NCI-H1105 (cell line): Measurements from ENCODE around the gene SULT2B1.
A peak's percentile ranks its signal among the peaks of the same experiment; 100 is the strongest.
"Not testable (repeated sequence)": the region's sequence is repeated elsewhere in the genome, so short reads cannot be mapped to it uniquely, and the experiment has no call there.

Source experiments
- DNase-seq: peaks from one replicate; lab custom pipeline; 2025; lab: John Stamatoyannopoulos, UW

SULT2B1 gene

DNA sequence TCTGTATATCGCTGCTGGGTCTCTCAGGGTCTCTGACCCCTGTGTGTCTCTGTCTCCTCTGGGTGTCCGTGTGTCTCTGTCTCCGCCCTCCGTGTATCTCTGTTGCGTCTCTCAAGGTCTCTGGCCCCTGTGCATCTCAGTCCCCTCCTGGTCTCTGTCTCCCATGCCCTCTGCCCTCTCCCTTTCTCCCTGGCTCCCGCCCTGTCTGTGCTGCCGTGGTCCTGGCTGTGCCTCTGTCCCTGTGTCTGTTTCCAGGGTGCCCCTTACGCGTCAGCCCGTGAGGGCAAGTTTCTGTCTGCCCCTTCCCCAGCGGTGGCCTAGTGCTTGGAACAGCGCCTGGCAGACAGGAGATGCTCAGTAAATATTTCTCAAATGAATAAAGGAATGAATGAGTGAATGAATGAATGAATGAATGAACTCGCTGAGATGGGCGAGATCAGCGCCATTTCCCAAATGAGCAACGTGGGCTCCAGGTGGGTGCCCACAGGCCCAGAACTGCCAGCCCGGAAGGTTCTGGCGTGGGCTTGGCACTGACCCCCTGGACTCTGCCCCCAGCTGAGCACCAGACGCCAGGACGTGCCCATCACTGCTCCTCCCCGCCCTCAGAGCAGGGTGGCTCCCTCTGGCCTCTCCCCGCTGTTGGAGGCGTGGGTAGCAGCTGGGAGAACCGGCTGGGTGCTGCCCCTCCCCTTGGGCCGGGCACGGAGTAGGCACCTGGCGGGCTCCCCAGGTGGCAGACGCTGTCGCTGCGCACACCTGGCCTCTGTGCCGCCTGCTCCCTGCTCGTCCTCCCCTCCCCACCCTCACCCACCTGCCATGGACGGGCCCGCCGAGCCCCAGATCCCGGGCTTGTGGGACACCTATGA is at the start of gene SULT2B1:
SULT2B1 (plus strand) TSS at position 736 of the 866 bp plus-strand sequence; CDS start at position 817, 81 bp downstream.
- DNase-seq, result peak; percentile 93

DNA sequence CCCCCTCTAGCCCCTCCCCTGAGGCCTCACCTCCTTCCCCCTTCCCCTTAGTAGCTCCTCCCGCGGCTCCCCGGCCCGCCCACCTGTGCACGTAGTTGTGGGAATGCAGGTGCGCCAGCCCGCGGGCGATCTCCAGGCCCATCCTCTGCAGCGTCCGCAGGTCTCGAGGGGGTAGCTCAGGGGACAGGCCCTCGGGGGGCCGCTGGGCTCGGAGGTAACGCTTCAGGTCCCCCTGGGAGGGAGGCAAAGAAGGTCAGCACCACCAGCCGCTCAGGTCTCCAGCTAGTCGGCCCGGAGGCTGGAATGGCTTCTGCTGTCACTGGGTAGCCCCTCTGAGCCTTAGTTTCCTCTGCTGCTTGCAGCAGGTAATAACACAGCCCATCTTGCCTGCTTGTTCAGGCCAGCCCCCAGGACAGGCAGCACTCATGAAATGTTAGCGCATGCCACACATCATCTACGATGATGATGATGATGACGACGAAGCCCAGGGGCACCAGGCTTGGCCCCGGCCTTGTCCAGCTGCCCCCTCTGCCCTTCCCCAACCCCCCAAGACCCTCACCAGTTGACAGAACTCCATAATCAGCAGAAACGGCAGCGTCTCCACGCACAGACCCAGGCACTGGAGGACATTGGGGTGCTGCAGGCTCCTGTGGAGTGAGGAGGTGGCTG is 49.5 kb upstream of the SULT2B1 start:
- DNase-seq, result no peak

DNA sequence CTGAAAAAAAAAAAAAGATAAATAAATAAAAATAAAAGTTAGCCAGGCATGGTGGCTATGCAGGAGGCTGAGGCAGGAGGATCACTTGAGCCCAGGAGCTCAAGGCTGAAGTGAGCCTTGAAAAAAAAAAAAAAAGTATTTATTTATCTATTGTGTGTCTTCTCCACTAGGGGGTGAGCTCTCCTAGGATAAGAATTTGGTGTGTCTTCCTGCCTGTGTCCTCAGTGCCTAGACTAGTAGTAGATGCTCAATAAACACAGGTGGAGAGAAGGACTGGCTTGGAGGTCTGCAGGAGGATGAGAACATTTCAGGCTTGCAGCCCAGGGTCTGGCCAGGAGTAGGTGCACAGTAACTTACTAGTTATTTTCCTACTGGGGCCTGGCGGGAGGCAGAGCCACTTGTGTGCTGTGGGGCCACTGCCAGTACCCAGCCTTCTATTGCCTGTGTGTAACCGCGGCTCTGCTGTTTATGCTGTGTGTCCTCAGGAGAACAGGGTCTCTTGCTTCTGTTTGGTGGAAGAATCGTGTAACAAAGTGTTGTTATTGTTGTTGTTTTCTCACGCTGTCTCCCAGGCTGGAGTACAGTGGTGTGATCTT is 45.7 kb upstream of the SULT2B1 start:
- DNase-seq, result no peak

DNA sequence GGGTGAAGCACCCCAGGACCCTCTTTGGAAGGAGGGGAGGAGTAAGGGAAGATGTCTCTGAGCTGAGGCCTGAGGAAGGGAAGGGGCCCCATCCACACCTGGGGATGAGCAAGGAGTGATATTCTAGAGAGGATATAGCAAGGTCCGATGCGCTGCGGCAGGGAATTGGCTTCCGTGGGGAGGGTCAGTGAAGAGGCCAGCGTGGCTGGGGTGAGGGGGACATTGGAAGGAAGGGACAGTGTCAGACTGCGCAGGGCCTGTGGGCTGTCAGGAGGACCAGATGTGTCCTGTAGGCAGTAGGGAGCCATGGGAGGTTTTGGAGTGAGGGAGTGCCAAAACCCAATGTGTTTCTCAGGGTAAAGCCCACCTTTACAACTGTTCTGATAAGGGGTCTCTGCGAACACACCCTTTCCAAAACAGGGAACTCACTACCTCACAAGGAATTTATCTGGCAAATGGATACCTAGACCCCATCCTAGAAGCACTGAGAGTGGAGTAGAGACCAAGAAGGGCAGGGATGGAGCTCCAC is 44.0 kb upstream of the SULT2B1 start:
- DNase-seq, result no peak

DNA sequence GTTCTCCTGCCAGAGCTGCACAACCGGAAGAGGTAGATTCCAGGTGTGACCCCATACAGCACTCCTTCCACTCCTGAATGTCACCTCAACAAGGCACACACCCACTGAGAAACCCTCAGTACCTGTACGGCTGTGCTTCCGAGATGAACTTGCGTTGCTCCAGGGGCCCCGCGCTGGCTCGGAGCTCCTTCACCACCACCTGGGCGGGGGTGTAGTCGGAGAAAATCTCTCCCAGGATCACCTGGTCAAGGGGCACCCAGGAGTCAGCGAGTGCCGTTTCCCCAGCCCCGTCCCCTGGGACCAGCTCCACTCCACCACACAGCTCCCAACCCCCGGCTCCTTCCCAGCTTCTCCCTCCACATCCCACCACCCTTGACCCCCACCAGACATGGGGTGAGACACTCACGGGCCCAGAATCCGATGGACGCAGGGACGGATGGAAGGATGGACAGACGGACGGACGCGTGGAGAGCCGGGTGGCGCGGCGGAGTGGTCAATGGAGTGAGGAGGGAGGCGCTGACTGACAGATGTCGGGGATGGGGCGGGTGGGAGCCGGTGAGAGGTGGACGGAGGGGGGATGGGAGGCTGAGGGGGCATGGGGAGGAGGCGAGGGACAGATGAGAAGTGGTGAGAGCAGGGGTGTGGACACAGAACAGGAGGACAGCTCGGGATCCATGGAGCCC is 43.1 kb upstream of the SULT2B1 start:
- no peak for DNase-seq

DNA sequence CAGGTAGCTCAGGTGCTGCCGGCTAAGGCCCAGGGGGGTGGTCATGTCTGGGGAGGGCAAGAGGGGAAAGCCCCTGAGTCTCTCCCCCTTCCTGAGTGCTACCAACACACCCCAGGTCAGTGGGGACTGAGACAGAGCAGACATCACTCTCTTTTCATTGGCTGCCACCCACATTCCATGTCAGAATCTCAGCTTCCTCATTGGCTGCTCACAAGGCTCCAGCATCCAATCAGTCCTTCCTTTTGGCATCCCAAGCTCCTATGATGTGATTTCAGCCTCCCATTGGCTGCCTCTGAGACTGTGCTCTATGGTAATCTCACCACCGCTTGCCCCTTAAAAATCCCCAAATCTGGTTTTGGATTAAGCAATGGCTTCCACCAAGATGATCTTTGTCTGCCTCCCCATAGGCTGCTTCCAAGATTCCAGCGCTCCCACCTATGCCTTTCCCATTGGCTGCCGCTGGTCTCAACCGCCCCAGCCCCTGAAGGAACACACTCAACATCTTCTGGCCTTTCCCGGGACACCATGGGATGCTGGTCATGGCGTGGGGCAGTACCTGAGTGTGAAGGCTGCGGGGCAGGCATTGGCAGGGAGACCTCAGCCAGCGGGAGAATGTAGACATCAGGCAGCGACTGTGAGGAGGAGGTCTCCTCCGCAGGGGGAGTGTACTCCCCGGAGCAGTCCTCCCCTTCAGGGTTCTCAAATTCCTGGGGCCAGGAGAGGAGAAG is 42.3 kb upstream of the SULT2B1 start:
- DNase-seq, result no peak

DNA sequence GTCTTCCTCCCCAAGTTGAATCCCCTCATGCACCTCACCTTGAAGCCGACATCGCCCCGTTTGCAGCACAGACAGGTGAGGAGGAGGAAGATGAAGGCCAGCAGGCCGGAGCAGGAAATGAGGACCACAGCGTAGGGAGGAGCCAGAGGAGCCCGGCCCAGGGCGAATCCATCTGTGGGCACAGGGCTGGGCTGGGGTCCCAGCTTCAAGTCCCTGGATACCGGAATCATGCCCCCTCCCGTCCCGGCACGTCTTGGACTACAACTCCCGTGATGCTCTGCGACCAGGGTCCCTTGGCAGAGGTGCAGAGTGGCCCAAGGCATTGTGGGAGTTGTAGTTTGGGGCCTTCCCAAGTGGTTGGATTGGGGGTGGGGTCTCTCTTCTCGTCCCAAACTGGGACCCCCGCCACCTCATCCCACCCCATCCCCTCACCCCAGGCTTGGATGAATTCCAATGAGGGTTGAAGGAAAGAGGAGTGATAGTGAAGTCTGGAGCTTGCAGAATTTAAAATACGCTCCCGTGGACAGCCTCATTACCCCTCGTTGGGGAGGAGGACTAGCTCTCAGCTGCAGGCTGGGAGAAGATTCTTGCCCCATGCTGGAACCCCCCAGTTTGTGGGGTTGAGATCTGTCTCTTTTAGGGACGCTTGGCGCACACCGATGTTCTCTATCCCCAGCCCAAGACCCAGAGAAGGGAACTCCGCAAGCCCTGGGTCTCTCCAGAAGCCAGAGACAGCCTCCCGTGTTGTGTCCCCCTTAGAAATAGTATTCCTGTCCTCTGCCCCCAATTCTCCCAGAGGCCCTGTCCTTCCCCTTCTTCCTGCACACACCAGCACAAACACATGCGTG is 41.3 kb upstream of the SULT2B1 start:
- DNase-seq, result peak; percentile 38

DNA sequence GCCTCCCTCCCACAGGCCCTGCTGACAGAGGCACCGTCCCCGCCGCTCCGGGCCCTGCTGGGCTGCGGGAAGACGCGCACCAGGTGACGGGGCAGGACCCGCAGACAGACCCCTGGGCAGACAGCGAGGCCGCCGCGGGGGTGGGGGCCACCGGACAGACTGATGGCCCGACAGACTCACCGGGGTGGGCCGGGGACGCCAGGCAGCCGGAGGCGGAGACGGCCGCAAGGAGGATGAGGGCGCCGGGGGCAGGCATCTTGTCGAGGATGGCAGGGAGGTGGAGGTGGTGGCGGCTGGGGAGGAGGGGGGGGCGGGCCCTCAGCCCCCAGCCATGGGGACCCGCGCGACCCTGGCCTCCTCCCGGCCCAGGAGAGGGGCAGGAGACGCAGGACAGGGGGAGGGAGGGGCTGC is 40.6 kb upstream of the SULT2B1 start:
- no peak for DNase-seq

DNA sequence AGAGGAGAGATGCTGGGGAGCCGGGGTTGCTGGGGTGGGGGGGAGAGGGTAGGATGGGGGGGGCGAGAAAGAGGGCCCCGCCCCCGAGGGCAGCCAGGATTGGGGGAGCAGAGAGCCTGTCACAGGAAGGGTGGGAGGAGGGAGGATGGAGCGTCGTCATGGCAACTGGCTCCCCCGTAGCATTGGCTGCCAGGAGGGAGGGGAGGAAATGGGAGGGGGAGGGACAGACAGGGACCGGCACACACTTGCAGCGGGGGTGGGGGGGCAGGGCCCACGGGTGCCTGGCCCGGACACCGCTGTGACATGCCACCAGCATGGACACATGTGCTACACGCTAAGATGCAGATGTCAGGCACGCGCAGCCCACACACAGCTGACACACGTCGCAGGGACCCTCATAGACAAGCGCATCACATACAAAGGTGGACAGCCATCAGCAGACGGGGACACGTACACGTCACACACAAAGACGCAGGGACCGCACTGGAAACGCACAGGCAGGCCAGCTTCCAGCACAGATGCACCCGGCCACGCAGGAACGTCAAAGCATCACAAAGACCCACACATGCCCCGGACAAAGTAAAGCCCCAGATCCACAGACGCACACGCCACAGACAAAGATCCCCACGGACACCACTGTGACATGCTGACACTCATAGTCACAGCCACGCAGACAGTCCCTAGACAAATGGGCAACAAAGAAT is 40.0 kb upstream of the SULT2B1 start, which contains the start of gene LMTK3:
LMTK3 (minus strand) TSS at position 36 of the 704 bp plus-strand sequence. CDS start 259 bp downstream, outside the sequence.
- peak; percentile 85 for DNase-seq

DNA sequence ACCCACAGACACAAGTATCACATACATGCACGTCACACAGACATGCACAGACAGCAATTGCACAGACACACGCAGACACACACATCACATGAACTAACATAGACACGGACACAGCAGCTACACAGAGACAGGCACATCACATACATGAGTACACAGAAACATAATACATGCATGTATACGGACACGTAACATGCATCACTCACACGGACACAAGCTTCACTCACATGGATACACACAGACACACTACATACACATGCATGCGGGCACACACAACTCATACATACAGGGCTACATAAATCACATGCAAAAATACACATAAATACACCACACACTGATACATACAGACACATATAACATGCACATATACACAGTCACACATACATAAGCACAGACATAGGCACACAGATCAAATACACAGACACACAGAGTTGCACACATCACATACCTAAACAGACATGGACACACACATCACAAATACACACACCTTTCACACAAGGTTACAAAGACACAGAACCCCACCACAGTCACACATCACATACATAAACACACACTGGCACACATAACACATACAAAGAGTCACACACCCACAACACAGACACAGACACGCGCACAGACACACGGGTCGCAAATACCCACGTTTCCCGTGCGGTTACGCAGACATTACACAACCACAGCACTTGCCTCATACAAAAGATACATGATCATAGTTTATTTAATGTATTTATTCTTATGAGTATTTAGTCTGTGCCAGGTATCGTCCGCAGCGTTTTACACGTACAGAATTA is 39.3 kb upstream of the SULT2B1 start:
- DNase-seq, result no peak

DNA sequence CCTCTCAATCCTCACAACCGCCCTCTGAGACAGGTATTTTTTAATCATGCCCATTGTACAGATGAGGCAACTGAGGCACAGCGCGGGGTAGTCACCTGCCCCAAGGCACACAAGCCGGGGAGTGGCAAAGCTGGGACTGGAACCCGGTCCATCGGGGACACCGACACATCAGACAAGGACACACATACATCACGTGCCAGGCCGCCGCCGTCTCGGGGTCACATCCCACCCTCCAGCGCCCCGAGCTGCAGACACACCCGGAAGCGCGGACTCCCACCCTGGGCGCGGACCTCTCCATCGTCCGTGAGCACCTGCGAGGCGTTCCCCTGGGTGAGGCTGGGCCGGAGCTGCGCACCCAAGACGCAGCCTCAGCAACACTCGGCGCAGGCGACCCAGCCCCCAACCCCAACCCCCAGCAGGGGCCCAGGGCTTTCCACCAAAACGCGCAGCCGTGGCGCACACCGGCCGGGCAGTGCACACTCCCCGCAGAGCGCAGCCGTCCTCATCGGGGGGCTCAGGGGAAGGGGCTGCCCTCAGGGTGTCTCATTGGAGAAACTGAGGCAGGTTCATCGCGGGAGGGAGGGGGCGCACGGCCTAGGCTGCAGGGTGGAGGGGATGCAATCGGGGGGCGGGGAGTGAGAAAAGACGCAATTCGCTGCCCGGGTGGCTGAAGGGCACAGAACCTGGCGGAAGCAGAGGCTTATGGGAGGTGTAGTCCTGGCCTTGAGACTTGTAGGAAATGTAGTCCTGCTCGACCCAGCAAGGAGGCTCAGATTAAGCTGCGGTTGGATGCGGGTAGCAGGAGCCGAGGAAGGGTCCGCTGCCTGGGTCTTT is 38.5 kb upstream of the SULT2B1 start:
- peak; percentile 85 for DNase-seq

DNA sequence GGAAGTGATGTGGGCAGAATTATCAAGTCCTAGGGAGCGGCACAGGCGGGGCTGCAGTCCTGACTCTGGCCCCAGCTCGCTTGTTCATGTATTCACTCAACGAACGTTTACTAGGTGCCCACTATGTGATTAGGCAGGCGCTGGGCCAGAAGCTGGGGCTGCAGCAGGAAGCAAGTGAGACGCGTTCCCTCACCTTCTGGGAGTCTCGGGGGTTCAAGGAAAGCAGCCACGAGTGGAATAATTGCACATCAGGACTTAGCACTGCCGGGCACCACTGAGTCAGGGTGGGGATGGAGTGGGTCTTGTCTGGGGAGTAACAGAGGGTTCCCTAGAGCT is 37.9 kb upstream of the SULT2B1 start:
- no peak for DNase-seq

DNA sequence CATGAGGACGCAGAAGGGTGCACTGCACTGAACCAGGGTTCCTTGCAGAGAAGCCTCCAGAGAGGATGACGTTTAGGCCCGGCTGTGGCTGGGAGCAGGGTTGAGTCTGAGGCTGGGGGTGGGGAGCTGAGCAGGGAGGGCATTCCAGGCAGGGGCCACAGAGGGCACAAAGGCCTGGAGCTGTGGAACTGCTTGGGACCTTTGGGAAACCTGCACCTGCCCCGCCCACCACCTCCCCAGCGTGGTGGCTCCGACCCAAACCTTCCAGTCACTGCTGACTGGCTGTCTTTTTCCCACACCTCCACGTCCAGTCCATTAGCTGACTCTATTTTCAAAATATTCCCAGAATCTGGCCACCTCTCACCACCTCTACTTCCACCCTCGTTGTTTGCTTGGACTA is 35.4 kb upstream of the SULT2B1 start:
- DNase-seq, result no peak

DNA sequence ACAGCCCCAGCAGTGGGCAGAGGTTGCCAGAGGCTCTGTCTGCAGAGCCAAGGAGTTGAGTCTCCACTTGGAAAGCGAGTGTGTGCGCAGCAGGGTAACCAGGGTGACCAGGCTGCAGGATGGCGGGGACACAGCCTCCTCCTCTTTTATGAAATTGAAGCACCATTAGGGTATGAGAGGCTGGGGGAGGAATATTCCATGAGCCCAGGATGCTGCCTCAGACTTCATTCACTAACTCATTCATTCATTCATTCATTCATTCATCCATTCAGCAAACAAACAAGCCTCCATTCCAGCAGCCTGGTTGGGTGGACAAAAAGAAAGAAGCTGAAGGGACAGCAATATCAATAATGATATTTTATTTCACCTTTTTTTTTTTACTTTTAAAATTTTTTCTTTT is 33.8 kb upstream of the SULT2B1 start:
- DNase-seq, result no peak

DNA sequence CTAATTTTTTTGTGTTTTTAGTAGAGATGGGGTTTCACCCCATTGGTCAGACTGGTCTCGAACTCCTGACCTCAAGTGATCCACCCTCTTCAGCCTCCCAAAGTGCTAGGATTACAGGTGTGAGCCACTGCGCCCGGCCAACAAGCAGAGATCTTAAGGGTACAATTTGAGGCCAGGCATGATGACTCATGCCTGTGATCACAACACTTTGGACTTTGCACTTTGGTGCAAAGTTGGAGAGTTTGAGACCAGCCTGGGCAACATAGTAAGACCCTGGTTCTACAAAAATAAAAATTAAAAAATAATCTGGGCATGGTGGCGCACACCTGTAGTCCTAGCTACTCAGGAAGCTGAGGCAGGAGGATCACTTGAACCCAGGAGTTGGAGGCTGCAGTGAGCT is 32.5 kb upstream of the SULT2B1 start:
- not testable (repeated sequence) for DNase-seq

DNA sequence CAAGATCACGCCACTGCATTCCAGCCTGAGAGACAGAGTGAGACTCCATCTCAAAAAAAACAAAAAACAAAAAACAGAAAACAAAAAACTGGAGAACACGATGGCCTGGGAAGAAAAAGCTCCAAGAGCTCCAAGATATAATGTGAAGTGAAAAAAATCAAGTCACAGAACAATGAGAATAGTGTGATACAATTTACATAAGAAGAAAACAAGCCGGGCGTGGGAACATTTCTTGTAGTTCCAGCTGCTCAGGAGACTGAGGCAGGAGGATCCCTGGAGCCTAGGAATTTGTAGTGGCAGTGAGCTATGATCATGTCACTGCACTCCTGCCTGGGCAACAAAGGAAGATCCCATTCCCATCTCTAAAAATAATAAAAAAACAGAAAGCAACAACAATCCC is 31.8 kb upstream of the SULT2B1 start:
- no peak for DNase-seq

DNA sequence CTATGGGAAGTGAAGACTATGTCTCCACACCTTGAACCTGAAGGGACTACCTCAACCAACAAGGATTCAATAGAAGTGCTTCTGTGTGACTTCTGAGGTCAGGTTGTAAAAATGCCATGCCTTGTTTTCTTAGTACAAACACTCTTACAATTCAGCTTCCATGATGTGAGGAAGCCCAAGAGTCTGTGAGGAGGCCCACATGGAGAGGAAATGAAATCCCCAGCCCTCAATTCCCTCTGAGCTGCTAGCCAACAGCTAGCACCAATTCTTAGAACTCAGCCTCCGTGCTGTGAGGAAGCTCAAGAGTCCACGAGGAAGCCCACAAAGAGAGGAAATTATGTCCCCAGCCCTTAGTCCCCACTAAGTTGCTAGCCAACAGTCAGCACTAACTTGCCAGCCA is 27.8 kb upstream of the SULT2B1 start:
- DNase-seq, result no peak

DNA sequence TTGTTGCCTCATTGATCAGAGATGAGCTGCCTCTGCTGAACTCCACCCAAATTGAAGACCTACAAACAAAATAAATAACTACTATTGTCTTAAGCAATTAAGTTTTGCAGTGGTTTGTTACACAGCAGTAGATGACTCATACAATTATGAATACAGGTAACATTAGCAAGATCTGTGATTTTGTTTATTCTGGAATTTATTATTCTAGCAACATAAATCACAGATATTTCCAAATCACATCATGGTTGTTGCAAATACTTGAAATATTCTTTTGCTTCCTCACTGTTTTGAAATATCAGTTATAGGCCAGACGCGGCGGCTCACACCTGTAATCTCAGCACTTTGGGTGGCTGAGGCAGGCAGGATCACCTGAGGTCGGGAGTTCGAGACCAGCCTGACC is 27.2 kb upstream of the SULT2B1 start:
- DNase-seq, result no peak
